ENCODE measurements around the gene KCTD19. TPM values are rescaled to one million over a fixed set of nuclear protein-coding genes. Genes with fewer than 3 reads are reported as not detected.
A peak's percentile ranks its signal among the peaks of the same experiment; 100 is the strongest.

KCTD19 gene
- total RNA-seq, 2 experiments from 2014 or later = not detected

DNA sequence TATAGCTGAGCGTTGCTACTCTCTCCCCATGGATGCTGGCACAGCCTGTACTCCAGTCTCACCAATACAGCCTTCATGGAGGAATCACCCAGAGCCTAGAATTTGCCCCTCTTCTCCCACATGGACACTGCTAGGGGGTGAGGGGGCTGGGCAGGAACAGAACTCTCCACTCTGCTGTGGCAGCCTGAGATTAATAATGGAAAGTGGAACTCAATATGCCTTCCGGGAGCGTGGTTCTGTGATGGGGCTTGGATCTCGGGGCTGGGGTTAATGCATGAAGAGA, 76.6 kb downstream of the KCTD19 start:
- peaks cover 31% of the 10 kb centered on the region for H3K4me1 Mint-ChIP-seq (ENCODE audit: low read depth)
- intact Hi-C loops (cut with DNase I, micrococcal nuclease) = no loop called here
- no peaks in the 10 kb centered on the region for H3K9me3 Mint-ChIP-seq
- Histone ChIP-seq H3K27me3 (ENCODE audit: control insufficient read depth in 1 of 2, insufficient read depth in 2 of 2, low read length in 2 of 2) (peaks cover 0 to 6% of the 10 kb centered on the region in 2 experiments), H3K27ac (ENCODE audit: low read depth in 1 of 2, low read length in 2 of 2) (no peak overlapping the region), H3K36me3 (ENCODE audit: insufficient read depth, low read length) (no peaks in the 10 kb centered on the region), H3K9me3 (ENCODE audit: control insufficient read depth in 1 of 2, insufficient read depth in 1 of 2, low read length in 2 of 2) (no peaks in the 10 kb centered on the region), H3K4me3 (ENCODE audit: low read length) (no peak overlapping the region), H3K4me1 (ENCODE audit: insufficient read depth, low read length) (peaks cover 47% of the 10 kb centered on the region)
- H3K4me3 Mint-ChIP-seq = peak overlapping the region; percentile 88
- ATAC-seq (ENCODE audit: poor library complexity) = no peak
- DNase-seq = peak in 1 of 14 experiments; percentile 5
- TF ChIP-seq, protein P1, sequence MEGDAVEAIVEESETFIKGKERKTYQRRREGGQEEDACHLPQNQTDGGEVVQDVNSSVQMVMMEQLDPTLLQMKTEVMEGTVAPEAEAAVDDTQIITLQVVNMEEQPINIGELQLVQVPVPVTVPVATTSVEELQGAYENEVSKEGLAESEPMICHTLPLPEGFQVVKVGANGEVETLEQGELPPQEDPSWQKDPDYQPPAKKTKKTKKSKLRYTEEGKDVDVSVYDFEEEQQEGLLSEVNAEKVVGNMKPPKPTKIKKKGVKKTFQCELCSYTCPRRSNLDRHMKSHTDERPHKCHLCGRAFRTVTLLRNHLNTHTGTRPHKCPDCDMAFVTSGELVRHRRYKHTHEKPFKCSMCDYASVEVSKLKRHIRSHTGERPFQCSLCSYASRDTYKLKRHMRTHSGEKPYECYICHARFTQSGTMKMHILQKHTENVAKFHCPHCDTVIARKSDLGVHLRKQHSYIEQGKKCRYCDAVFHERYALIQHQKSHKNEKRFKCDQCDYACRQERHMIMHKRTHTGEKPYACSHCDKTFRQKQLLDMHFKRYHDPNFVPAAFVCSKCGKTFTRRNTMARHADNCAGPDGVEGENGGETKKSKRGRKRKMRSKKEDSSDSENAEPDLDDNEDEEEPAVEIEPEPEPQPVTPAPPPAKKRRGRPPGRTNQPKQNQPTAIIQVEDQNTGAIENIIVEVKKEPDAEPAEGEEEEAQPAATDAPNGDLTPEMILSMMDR (IDR thresholded peaks at IDR 0.05) = no peak
- H3K27me3 Mint-ChIP-seq = peaks cover 13% of the 10 kb centered on the region
- no peak overlapping the region for H3K27ac Mint-ChIP-seq
- no peaks in the 10 kb centered on the region for H3K36me3 Mint-ChIP-seq (ENCODE audit: low read depth)
- ChIA-PET CTCF (no interaction called here), POLR2A (interaction anchor here (6.2 kb wide), 1 partner anchor 22 kb away, joined by 81 read pairs; the partner anchor contains the start of gene TMEM208)

DNA sequence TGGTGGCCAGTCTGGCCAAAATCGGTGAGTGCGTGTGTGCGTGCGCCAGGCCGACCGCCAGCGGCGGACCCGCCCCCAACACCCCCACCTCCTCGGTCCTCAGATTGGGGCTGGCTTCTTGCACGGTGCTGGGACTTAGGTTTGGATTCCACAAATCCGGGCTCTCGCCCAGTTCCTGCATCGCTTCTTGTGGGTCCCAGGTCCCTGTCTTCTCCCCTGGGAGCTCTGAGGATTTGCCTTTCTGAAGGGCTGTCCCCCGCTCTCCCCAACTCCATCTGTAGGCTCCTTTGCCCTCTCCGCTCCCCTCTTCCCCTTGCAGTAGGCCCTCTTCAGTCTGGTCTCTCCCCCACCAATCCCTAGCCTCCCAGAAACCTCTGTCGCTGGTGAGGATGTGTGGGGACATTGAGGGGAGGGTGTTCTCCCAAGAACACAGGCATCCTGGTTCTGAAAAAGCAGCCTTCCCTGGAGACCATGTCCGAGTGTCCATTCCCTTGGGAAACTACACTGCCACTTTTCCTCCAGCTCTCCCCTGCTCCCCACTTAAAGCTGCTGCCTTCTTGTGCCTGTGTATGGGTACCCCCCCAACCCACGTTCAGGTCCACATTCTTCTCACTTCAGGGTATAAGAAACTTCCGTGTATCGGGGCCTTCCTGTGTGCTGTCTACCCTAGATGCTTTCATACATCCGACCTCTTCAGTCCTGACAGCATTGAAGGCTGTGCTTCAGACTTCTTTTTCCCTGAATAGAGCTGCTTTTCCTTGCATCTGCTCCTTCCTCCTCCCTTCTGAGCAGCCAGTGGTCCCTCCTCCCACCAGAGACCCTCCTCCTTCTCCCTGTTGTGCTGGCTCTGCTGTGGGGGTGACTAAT, 77.1 kb downstream of the KCTD19 start:
- Histone ChIP-seq H3K4me3 (ENCODE audit: low read length) (peak overlapping the region; percentile 87), H3K36me3 (ENCODE audit: insufficient read depth, low read length) (no peaks in the 10 kb centered on the region), H3K27me3 (ENCODE audit: control insufficient read depth in 1 of 2, insufficient read depth in 2 of 2, low read length in 2 of 2) (peaks cover 0 to 6% of the 10 kb centered on the region in 2 experiments), H3K4me1 (ENCODE audit: insufficient read depth, low read length) (peaks cover 53% of the 10 kb centered on the region), H3K27ac (ENCODE audit: low read depth in 1 of 2, low read length in 2 of 2) (no peak overlapping the region), H3K9me3 (ENCODE audit: control insufficient read depth in 1 of 2, insufficient read depth in 1 of 2, low read length in 2 of 2) (no peaks in the 10 kb centered on the region)
- DNase-seq = peak in 1 of 14 experiments; percentile 23
- intact Hi-C loops (cut with DNase I, micrococcal nuclease) = loop anchor here (5.0 to 10.0 kb wide), 3 partner anchors 142 to 835 kb away; partner anchors contain the start of genes NFATC3 (in 1 of the 2), PHAF1 (in 1 of the 2), RANBP10 (in 1 of the 2) and TSNAXIP1 (in 1 of the 2)
- TF ChIP-seq, protein P1 (IDR thresholded peaks at IDR 0.05) = no peak
- Mint-ChIP-seq H3K27me3 (peaks cover 13% of the 10 kb centered on the region), H3K27ac (no peak overlapping the region), H3K36me3 (ENCODE audit: low read depth) (no peaks in the 10 kb centered on the region), H3K4me3 (peak overlapping the region; percentile 88), H3K9me3 (no peaks in the 10 kb centered on the region), H3K4me1 (ENCODE audit: low read depth) (peaks cover 37% of the 10 kb centered on the region)
- CTCF ChIA-PET = no interaction called here
- no peak for ATAC-seq (ENCODE audit: poor library complexity)
- POLR2A ChIA-PET = interaction anchor here (0.7 to 6.2 kb wide), 4 partner anchors 11 to 26 kb away, joined by 3 to 81 read pairs (median 3); partner anchors contain the start of gene TMEM208

DNA sequence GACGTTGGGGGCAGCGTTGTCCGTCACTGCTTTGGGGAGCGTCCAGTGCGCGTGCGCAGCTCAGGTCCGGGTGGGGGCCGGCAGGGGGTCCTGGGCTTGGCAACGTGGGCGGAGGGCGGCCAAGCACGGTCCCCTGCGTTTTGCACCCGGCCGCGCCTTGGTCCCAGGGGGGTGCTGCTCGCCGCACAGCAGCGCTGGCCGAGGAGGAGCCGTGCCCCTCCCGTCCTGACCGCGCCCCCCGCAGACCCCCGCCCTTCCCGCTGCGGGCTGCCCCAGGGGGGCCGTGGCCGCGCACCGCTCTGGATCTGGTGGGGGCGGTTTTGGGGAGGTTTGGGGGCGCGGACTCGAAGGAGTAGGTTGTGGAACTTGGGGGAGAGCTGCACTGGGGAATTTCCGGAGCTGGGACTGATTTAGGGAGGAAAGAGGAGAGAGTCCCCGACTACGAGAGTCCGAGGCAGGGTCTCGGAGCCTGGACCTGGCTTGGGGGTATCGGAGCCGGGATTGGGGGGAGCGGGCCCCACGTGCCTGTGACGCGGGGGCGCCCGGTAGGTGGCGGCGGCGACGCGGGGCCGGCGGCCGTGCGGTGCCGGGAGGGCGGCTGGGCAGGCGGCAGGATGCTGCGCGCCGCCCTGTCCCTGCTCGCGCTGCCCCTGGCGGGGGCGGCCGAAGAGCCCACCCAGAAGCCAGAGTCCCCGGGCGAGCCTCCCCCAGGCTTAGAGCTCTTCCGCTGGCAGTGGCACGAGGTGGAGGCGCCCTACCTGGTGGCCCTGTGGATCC, 78.0 kb downstream of the KCTD19 start, which contains the start of gene SLC9A5:
TSS of gene SLC9A5 (plus strand) at position 579 of the 777 bp plus-strand sequence. CDS start at position 615, 36 bp downstream.
- Mint-ChIP-seq H3K4me3 (peak within 1 kb of the TSS; percentile 97), H3K9me3 (no peaks in the 10 kb centered on the region), H3K4me1 (ENCODE audit: low read depth) (peaks cover 42% of the 10 kb centered on the region), H3K27me3 (peaks cover 13% of the 10 kb centered on the region), H3K27ac (peak within 1 kb of the TSS; percentile 68), H3K36me3 (ENCODE audit: low read depth) (no peaks in the 10 kb centered on the region)
- peak in 5 of 14 experiments; percentile 16 to 63 (median 35) for DNase-seq
- no peak for ATAC-seq (ENCODE audit: poor library complexity)
- TF ChIP-seq, protein P1 (IDR thresholded peaks at IDR 0.05) = peak; percentile 14
- Histone ChIP-seq H3K36me3 (ENCODE audit: insufficient read depth, low read length) (no peaks in the 10 kb centered on the region), H3K27me3 (ENCODE audit: control insufficient read depth in 1 of 2, insufficient read depth in 2 of 2, low read length in 2 of 2) (peaks cover 0 to 6% of the 10 kb centered on the region in 2 experiments), H3K27ac (ENCODE audit: low read depth in 1 of 2, low read length in 2 of 2) (no peak within 1 kb of the TSS), H3K4me1 (ENCODE audit: insufficient read depth, low read length) (peaks cover 61% of the 10 kb centered on the region), H3K4me3 (ENCODE audit: low read length) (peak within 1 kb of the TSS; percentile 87), H3K9me3 (ENCODE audit: control insufficient read depth in 1 of 2, insufficient read depth in 1 of 2, low read length in 2 of 2) (no peaks in the 10 kb centered on the region)
- ChIA-PET CTCF (interaction anchor here (1.5 to 5.3 kb wide), 2 partner anchors 21 to 93 kb away, joined by 5 to 31 read pairs; partner anchors contain the start of gene TMEM208), POLR2A (interaction anchor here (0.9 to 6.2 kb wide), 6 partner anchors 12 to 235 kb away, joined by 3 to 81 read pairs (median 4); partner anchors contain the start of gene TMEM208)
- intact Hi-C loops (cut with DNase I, micrococcal nuclease) = loop anchor here (5.0 to 10.0 kb wide), 3 partner anchors 141 to 836 kb away; partner anchors contain the start of genes NFATC3 (in 1 of the 2), PHAF1 (in 1 of the 2), RANBP10 (in 1 of the 2) and TSNAXIP1 (in 1 of the 2)

All from CD4-positive, alpha-beta T cell (primary cell).